ENCODE data around the gene UBE3D. TPM values are rescaled to one million over a fixed set of nuclear protein-coding genes. Genes with fewer than 3 reads are reported as not detected.
"Not testable (repeated sequence)": the region's sequence is repeated elsewhere in the genome, so short reads cannot be mapped to it uniquely, and the experiment has no call there.

The UBE3D gene
- total and polyA plus RNA-seq, 10 donors = 3.8 to 20.6 (median 8.1) TPM

DNA sequence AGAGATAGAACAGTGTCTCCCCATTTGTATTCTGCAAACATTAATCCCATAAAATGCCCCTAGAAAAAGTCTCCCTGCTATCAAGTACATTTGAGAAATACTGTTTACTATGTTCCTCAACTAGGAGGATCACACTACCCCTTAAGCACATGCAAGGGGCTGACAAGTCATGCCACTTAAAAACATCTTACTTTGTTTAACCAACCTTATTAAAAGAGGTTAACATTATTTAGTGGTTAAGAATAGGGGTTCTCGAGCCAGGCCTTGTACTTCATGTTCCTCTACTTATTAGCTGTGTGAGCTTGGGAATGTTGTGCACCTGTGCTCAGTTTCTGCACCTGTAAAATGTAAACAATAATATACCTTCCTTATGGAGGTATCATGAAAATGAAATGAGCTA, 113.7 kb downstream of the UBE3D start:
- H3K4me3 ChIP-seq = no peak overlapping the region
- intact Hi-C loops (cut with DNase I; ENCODE audit: low total_unique reads) = no loop called here
- WGBS, 5 donors = 93 to 100% (median 97%) methylated on average over 1 of the region's 1 CpG
- peaks cover 0 to 20% (median 13%) of the 10 kb centered on the region in 8 donors for H3K9me3 ChIP-seq
- no peaks in the 10 kb centered on the region for H3K4me1 ChIP-seq
- H3K27ac ChIP-seq = no peak overlapping the region
- no peak for DNase-seq
- H3K27me3 ChIP-seq (replicated peaks in 1 of 7) = no peaks in the 10 kb centered on the region
- H3K36me3 ChIP-seq = peaks cover 0 to 52% (median 8%) of the 10 kb centered on the region in 6 donors
- TF ChIP-seq POLR2AphosphoS5 (IDR thresholded peaks at IDR 0.05) = no peak
- TF ChIP-seq, protein P1, sequence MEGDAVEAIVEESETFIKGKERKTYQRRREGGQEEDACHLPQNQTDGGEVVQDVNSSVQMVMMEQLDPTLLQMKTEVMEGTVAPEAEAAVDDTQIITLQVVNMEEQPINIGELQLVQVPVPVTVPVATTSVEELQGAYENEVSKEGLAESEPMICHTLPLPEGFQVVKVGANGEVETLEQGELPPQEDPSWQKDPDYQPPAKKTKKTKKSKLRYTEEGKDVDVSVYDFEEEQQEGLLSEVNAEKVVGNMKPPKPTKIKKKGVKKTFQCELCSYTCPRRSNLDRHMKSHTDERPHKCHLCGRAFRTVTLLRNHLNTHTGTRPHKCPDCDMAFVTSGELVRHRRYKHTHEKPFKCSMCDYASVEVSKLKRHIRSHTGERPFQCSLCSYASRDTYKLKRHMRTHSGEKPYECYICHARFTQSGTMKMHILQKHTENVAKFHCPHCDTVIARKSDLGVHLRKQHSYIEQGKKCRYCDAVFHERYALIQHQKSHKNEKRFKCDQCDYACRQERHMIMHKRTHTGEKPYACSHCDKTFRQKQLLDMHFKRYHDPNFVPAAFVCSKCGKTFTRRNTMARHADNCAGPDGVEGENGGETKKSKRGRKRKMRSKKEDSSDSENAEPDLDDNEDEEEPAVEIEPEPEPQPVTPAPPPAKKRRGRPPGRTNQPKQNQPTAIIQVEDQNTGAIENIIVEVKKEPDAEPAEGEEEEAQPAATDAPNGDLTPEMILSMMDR (IDR thresholded peaks at IDR 0.05 in 8 of 11, conservative IDR thresholded peaks at IDR 0.05 in 3 of 11) = no peak
- no peak for TF ChIP-seq POLR2A (IDR thresholded peaks at IDR 0.05)

GRCh38 chr6:82951389-82951788, 114.3 kb downstream of the UBE3D start:
- no peak for DNase-seq
- intact Hi-C loops (cut with DNase I; ENCODE audit: low total_unique reads) = no loop called here
- H3K4me1 ChIP-seq = no peaks in the 10 kb centered on the region
- no peak overlapping the region for H3K27ac ChIP-seq
- no peak overlapping the region for H3K4me3 ChIP-seq
- TF ChIP-seq, protein P1 (IDR thresholded peaks at IDR 0.05 in 8 of 11, conservative IDR thresholded peaks at IDR 0.05 in 3 of 11) = no peak
- TF ChIP-seq POLR2A (IDR thresholded peaks at IDR 0.05) = no peak
- no peak for TF ChIP-seq POLR2AphosphoS5 (IDR thresholded peaks at IDR 0.05)
- no peaks in the 10 kb centered on the region for H3K27me3 ChIP-seq (replicated peaks in 1 of 7)
- peaks cover 0 to 47% (median 3%) of the 10 kb centered on the region in 6 donors for H3K36me3 ChIP-seq
- H3K9me3 ChIP-seq = peaks cover 0 to 20% (median 13%) of the 10 kb centered on the region in 8 donors
- 87 to 97% (median 91%) methylated on average over 1 of the region's 1 CpG for WGBS, 5 donors

DNA sequence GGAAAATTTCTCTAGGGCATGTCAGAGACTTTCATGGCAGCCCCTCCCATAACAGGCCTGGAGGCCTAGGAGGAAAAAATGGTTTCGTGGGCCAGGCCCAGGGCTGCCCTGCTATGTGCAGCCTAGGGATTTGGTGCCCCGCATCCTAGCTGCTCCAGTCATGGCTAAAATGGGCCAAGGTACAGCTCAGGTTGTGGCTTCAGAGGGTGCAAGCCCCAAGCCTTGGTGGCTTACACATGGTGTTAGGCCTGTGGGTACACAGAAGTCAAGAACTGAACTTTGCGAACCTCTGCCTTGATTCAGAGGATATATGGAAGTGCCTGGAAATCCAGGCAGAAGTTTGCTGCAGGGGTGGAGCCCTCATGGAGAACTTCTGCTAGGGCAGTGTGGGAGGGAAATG, 134.7 kb downstream of the UBE3D start:
- H3K4me3 ChIP-seq; H3K27ac ChIP-seq; intact Hi-C loops (cut with DNase I; ENCODE audit: low total_unique reads); H3K4me1 ChIP-seq; H3K27me3 ChIP-seq (replicated peaks in 1 of 7); DNase-seq: not testable (repeated sequence)
- Histone ChIP-seq H3K36me3 (peaks cover 0 to 49% (median 7%) of the 10 kb centered on the region in 6 donors), H3K9me3 (peaks cover 4 to 55% (median 35%) of the 10 kb centered on the region in 8 donors)
- WGBS, 5 donors = 96 to 100% (median 99%) methylated on average over 3 of the region's 3 CpGs

- peaks cover 0 to 13% (median 4%) of the 10 kb centered on the region in 8 donors for H3K9me3 ChIP-seq
- no peak overlapping the region for H3K27ac ChIP-seq
- WGBS, 5 donors = 59 to 84% (median 66%) methylated on average over 3 of the region's 3 CpGs
- no peaks in the 10 kb centered on the region for H3K4me1 ChIP-seq
- H3K27me3 ChIP-seq (replicated peaks in 1 of 7) = no peaks in the 10 kb centered on the region
- peaks cover 0 to 1% (median 0%) of the 10 kb centered on the region in 6 donors for H3K36me3 ChIP-seq
- TF ChIP-seq POLR2A (IDR thresholded peaks at IDR 0.05) (no peak), POLR2AphosphoS5 (IDR thresholded peaks at IDR 0.05) (no peak)
- TF ChIP-seq, protein P1 (IDR thresholded peaks at IDR 0.05 in 8 of 11, conservative IDR thresholded peaks at IDR 0.05 in 3 of 11) = no peak
- no peak overlapping the region for H3K4me3 ChIP-seq
- intact Hi-C loops (cut with DNase I; ENCODE audit: low total_unique reads) = no loop called here
- no peak for DNase-seq
Observed at GRCh38 chr6:82924799-82925535, 140.7 kb downstream of the UBE3D start.
